Heart right ventricle (tissue), 16 donors: ENCODE measurements around the gene ARHGAP11B. TPM values are rescaled to one million over a fixed set of nuclear protein-coding genes. Genes with fewer than 3 reads are reported as not detected.
"Not testable (repeated sequence)": the region's sequence is repeated elsewhere in the genome, so short reads cannot be mapped to it uniquely, and the experiment has no call there.

Experiments
- ATAC-seq, 8 donors: fragments of 200-7000 bp; cut with Tn5 transposase; one replicate each; pipeline ENCODE4 v1.9.1; 2020; ENCODE audit warnings: mild to moderate bottlenecking in 8 of 8, moderate library complexity in 8 of 8, moderate number of reproducible peaks in 1 of 8
- DNase-seq, 2 donors: peaks; one replicate each; pipeline ENCODE4 v3.0.0-alpha.2; 2020
- H3K27ac ChIP-seq, 10 donors: fragments of 200-600 bp; sonication (generic) in 2 of 10; one replicate each; pipeline versions ENCODE4 v1.5.0 to v1.8.0; 2020 to 2022; ENCODE audit warnings: mild to moderate bottlenecking in 3 of 10
- H3K27me3 ChIP-seq, 7 donors: fragments of 200-600 bp; one replicate each; pipeline ENCODE4 v1.8.0; 2021 to 2022; ENCODE audit warnings: mild to moderate bottlenecking in 2 of 7
- H3K36me3 ChIP-seq, 9 donors: fragments of 200-600 bp; sonication (generic) in 1 of 9; one replicate each; pipeline versions ENCODE4 v1.5.0 to v1.8.0; 2020 to 2022; ENCODE audit warnings: mild to moderate bottlenecking in 2 of 9
- H3K4me1 ChIP-seq, 9 donors: fragments of 200-600 bp; sonication (generic) in 1 of 9; one replicate each; pipeline versions ENCODE4 v1.5.0 to v1.8.0; 2020 to 2022; ENCODE audit warnings: mild to moderate bottlenecking in 4 of 9
- H3K4me3 ChIP-seq, 10 donors: fragments of 200-600 bp; sonication (generic) in 2 of 10; one replicate each; pipeline versions ENCODE4 v1.5.0 to v1.8.0; 2020 to 2022; ENCODE audit warnings: mild to moderate bottlenecking in 7 of 10, moderate library complexity in 2 of 10
- H3K9me3 ChIP-seq, 11 donors: fragments of 200-600 bp in 10 of 11; sonication (generic) in 2 of 11; one replicate each; pipeline versions ENCODE4 v1.5.0 to v1.8.0; 2013 to 2022; ENCODE audit warnings: mild to moderate bottlenecking in 2 of 11, control low read depth in 1 of 11, moderate library complexity in 1 of 11
- CTCF ChIP-seq, 9 donors: fragments of 200-600 bp; sonication (generic) in 2 of 9; IDR thresholded peaks; one replicate each; pipeline versions ENCODE4 v1.5.0 to v1.8.0; 2021 to 2022; ENCODE audit warnings: antibody characterized with exemption in 9 of 9, mild to moderate bottlenecking in 5 of 9, moderate library complexity in 1 of 9
- WGBS, 2 donors: extraction: QIAGEN DNeasy Blood & Tissue Kit; methylation state at CpG; one replicate each; pipeline ENCODE4 v1.1.7; 2013; ENCODE audit warnings: inconsistent platforms in 1 of 2; 5-methylcytosine and 5-hydroxymethylcytosine counted together
- intact Hi-C, 10 donors: fragments of 100-400 bp; cut with DNase I; formaldehyde crosslinking; loops; one replicate each; pipeline versions ENCODE4 v1.11.1 to v1.14.2; 2022
- polyA plus RNA-seq, 2 donors: library from polyadenylated mRNA; stranded (reverse); fragments of 200-250 nt; gene quantifications; one replicate each; pipeline ENCODE4 v1.2.3, GENCODE V29; 2013
- total RNA-seq, 10 donors: library from RNA; stranded (reverse); fragmentation: NEBNext Ultra II Directional in 3 of 10; extraction: Animal tissue kit (Norgen Biotek cat#: 25700) in 3 of 10; gene quantifications; one replicate each; pipeline versions ENCODE4 v1.2.1 to v1.2.4, GENCODE V29; 2021 to 2023
- donor health status: Arrhythmogenic right ventricular cardiomyopathy.
- donor health status: ischemic (EF 13 %, LVEDD 7.1; RV severe dilation, severe dysfunction).
- donor health status: healthy with polysubstance abuse.
- donor health status: DM: no; HTN: yes; CAD: no.
- donor health status: DM: no; HTN: no; CAD: no.
- donor health status: ischemic (EF 25% LVEDD 6.9; RV normal size, moderate dysfunction).
- donor health status: ischemic (EF 25% LVEDD 5.7; RV mildly dilated, moderate dysfunction).
- donor health status: healthy.
- donor health status: DM: yes; HTN: yes; CAD: no.
- donor health status: Ischemic cardiomyopathy.
- donor health status: ischemic (EF 35%, LVEDD 5.7; RV mildly dilated, moderate dysfunction).
- donor health status: nonischemic (EF 11% LVEDD 7.7; RV severe dilation, severe dysfunction).
- donor health status: DM: yes; HTN: yes; CAD: no.
- donor health status: PGD.
- donor health status: ischemic (EF 29% LVEDD 5.4; RV normal size, mild dysfunction).
- donor health status: nonischemic (EF 23%, LVEDD 6.1; RV moderate dilation, normal function).

The ARHGAP11B gene

GRCh38 chr15:30675126-30675525 is 49.2 kb downstream of the ARHGAP11B start:
- no peak overlapping the region for H3K4me3 ChIP-seq
- H3K36me3 ChIP-seq, result peaks cover 0 to 3% (median 0%) of the 10 kb centered on the region in 9 donors
- no peaks in the 10 kb centered on the region for H3K27me3 ChIP-seq
- no peak for TF ChIP-seq CTCF (IDR thresholded peaks at IDR 0.05)
- peaks cover 0 to 6% (median 0%) of the 10 kb centered on the region in 11 donors for H3K9me3 ChIP-seq
- ATAC-seq (no peak), DNase-seq (no peak)
- no peak overlapping the region for H3K27ac ChIP-seq
- intact Hi-C loops, result no loop called here
- no peaks in the 10 kb centered on the region for H3K4me1 ChIP-seq

DNA sequence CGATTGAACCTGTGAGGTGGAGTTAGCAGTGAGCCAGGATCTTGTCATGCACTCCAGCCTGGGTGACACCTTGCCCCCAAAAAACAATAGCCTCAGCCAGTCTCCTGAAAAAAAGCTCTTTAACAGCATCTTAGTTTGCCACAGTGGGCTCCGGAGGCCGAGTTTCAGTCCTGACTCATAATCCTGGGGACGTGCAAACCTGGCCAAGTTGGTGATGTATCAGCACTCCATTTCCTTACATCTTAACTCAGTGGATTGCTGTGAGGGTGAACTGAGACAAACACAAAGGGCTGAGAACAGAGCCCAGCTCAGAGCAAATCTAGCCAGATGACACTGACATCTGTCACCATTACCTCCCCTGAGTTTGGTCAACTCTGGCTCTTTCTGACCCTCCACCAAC is 50.0 kb downstream of the ARHGAP11B start:
- H3K27me3 ChIP-seq, intact Hi-C loops, H3K4me3 ChIP-seq, DNase-seq, H3K36me3 ChIP-seq, ATAC-seq, H3K27ac ChIP-seq, H3K4me1 ChIP-seq, H3K9me3 ChIP-seq: not testable (repeated sequence)
- 95 to 97% methylated on average over 4 of the region's 4 CpGs for WGBS, 2 donors

- H3K4me1 ChIP-seq, DNase-seq, H3K36me3 ChIP-seq, intact Hi-C loops, H3K4me3 ChIP-seq, ATAC-seq, H3K9me3 ChIP-seq, H3K27me3 ChIP-seq, H3K27ac ChIP-seq: not testable (repeated sequence)
- 95% methylated on average over 2 of the region's 3 CpGs for WGBS, 2 donors
Measured at GRCh38 chr15:30680997-30681396, 55.1 kb downstream of the ARHGAP11B start.

DNA sequence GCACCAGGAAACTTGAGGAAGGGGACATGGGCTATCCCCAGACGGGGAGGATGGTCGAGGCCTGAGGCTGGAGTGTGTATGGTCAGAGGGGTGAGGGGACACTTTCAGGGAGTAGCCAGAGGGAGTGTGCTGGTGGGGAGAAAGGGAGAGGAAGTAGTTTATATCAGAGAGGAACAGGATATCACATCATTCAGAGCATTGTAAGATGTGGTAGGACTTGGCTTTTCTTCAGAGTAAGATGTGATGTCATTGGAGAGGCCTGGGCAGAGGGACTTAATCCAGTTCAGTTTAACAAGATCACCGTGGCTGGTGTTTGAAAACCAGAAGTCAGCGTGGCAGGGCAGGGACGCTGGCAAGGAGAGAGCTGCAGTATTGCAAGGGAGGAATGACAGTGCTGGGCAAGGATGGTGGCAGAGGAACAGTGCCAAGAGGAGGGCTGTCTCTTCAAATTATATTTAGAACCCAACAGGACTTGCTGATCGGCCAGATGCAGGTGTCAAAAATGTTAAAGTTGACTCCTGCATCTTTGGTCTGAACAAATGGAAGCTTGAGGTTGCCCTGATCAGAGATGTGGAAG is 59.9 kb downstream of the ARHGAP11B start:
- intact Hi-C loops, H3K27me3 ChIP-seq, H3K27ac ChIP-seq, H3K4me1 ChIP-seq, H3K9me3 ChIP-seq, H3K4me3 ChIP-seq, H3K36me3 ChIP-seq: not testable (repeated sequence)
- ATAC-seq (peak in 7 of 8 donors; percentile 33 to 91 (median 78)), DNase-seq (peak; percentile 14 to 17)
- 29 to 45% methylated on average over 6 of the region's 6 CpGs for WGBS, 2 donors

DNA sequence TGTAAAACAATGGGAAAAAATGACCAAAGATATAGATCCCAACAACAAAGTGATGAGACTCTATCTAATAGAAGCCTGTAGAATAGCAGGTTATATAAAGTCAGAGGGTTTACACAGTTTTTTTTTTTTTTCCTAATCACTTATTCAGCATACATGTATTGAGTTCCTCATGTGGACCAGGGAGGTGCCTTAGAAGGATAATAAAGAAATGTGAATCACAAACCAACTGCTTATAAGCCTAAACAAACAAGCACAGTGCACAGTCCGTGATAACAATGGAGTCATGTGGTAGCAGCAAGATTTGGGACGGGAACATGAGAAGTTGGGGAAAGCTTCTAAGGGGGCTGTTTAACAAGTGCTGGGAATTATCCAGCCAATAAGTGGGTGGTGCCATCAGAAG is 60.7 kb downstream of the ARHGAP11B start:
- whole genome bisulfite sequencing, 2 donors, result 76 to 80% methylated on average over 2 of the region's 2 CpGs
- ATAC-seq, H3K27me3 ChIP-seq, H3K36me3 ChIP-seq, H3K27ac ChIP-seq, intact Hi-C loops, H3K4me1 ChIP-seq, H3K9me3 ChIP-seq, H3K4me3 ChIP-seq, DNase-seq: not testable (repeated sequence)

Other genes with a start within 250 kb of the ARHGAP11B start
- gene CHRFAM7A, start 232.6 kb upstream of the ARHGAP11B start, total RNA-seq, result 1 to 10 TPM in 6 of 10 donors, under 1 TPM in 4; 0.06 to 5.0 (median 2.1) TPM
- 1 to 10 TPM in 1 of 2 donors, under 1 TPM in 1; 0.68 to 2.6 TPM for gene CHRFAM7A, start 232.6 kb upstream of the ARHGAP11B start, polyA plus RNA-seq
- gene GOLGA8R, start 211.9 kb upstream of the ARHGAP11B start, total RNA-seq, result 1 to 10 TPM; 1.4 to 5.3 (median 3.8) TPM
- 1 to 10 TPM in 1 of 2 donors, under 1 TPM in 1; 0.48 to 4.5 TPM for gene GOLGA8R, start 211.9 kb upstream of the ARHGAP11B start, polyA plus RNA-seq
- 1 to 10 TPM in 5 of 10 donors, under 1 TPM in 2, not detected in 3; 0.49 to 5.4 (median 2.1) TPM for gene GOLGA8Q, start 74.1 kb upstream of the ARHGAP11B start, total RNA-seq
- 1 to 10 TPM in 1 of 2 donors, under 1 TPM in 1; 0.33 to 2.0 TPM for gene GOLGA8Q, start 74.1 kb upstream of the ARHGAP11B start, polyA plus RNA-seq
- gene GOLGA8H, start 22.1 kb upstream of the ARHGAP11B start, total RNA-seq, result 1 to 10 TPM in 3 of 10 donors, under 1 TPM in 5, not detected in 2; 0.14 to 1.8 (median 0.60) TPM
- gene GOLGA8H, start 22.1 kb upstream of the ARHGAP11B start, polyA plus RNA-seq, result 1 to 10 TPM in 1 of 2 donors, under 1 TPM in 1; 0.32 to 1.1 TPM